CD4-positive, CD25-positive, alpha-beta regulatory T cell (primary cell): ENCODE measurements around the gene TIMP2. TPM values are rescaled to one million over a fixed set of nuclear protein-coding genes. Genes with fewer than 3 reads are reported as not detected.
"Not testable (repeated sequence)": the region's sequence is repeated elsewhere in the genome, so short reads cannot be mapped to it uniquely, and the experiment has no call there.

Experiments
- ATAC-seq, 2 donors: fragments of 150-1000 bp; cut with Tn5 transposase; one replicate each; pipeline ENCODE4 v1.10.0; 2021; ENCODE audit warnings: low read depth in 2 of 2, moderate number of reproducible peaks in 2 of 2, moderate library complexity in 1 of 2
- DNase-seq, 3 donors: peaks; one replicate each; pipeline versions ENCODE4 v3.0.0 to v3.0.0-alpha.2; 2012 to 2022; ENCODE audit warnings: mixed read lengths in 1 of 3
- H3K27ac ChIP-seq: one replicate; pipeline ENCODE4 v1.7.0; 2013; ENCODE audit warnings: mild to moderate bottlenecking, low read length; ENCODE audit not compliant: insufficient read depth, poor library complexity, severe bottlenecking
- H3K27me3 ChIP-seq: one replicate; pipeline ENCODE4 v1.7.0; 2013; ENCODE audit warnings: low read length; ENCODE audit not compliant: control insufficient read depth, insufficient read depth
- H3K36me3 ChIP-seq: one replicate; pipeline ENCODE4 v1.7.0; 2013; ENCODE audit warnings: mild to moderate bottlenecking, low read length, moderate library complexity; ENCODE audit not compliant: control insufficient read depth, insufficient read depth
- H3K4me1 ChIP-seq: 2 replicates; pipeline ENCODE4 v1.7.0; 2013; ENCODE audit warnings: mild to moderate bottlenecking, low read length; ENCODE audit not compliant: insufficient read depth, control insufficient read depth, poor library complexity, severe bottlenecking
- H3K4me3 ChIP-seq: one replicate; pipeline ENCODE4 v1.7.0; 2013; ENCODE audit warnings: low read depth, mild to moderate bottlenecking, low read length, moderate library complexity
- H3K9me3 ChIP-seq, 2 experiments: 1 replicate in 1 of 2; 2 replicates in 1 of 2; pipeline ENCODE4 v1.7.0; 2013; ENCODE audit warnings: low read length in 2 of 2, mild to moderate bottlenecking in 1 of 2, moderate library complexity in 1 of 2; ENCODE audit not compliant: control insufficient read depth in 2 of 2
- H3K27ac Mint-ChIP-seq, 3 donors: one replicate each; pipeline ENCODE4 v1.8.0; 2020 to 2022; ENCODE audit warnings: mild to moderate bottlenecking in 3 of 3, mixed read lengths in 3 of 3, moderate library complexity in 2 of 3
- H3K27me3 Mint-ChIP-seq: one replicate; pipeline ENCODE4 v1.8.0; 2022; ENCODE audit warnings: mild to moderate bottlenecking, mixed read lengths
- H3K36me3 Mint-ChIP-seq: one replicate; pipeline ENCODE4 v1.8.0; 2020; ENCODE audit warnings: mixed read lengths
- H3K4me1 Mint-ChIP-seq, 4 donors: one replicate each; pipeline ENCODE4 v1.8.0; 2020 to 2022; ENCODE audit warnings: mixed read lengths in 4 of 4, mild to moderate bottlenecking in 1 of 4
- H3K4me3 Mint-ChIP-seq, 4 donors: one replicate each; pipeline ENCODE4 v1.8.0; 2020 to 2022; ENCODE audit warnings: mild to moderate bottlenecking in 4 of 4, mixed read lengths in 4 of 4, moderate library complexity in 3 of 4
- H3K9me3 Mint-ChIP-seq, 7 donors: one replicate each; pipeline ENCODE4 v1.8.0; 2020 to 2022; ENCODE audit warnings: mixed read lengths in 7 of 7, mild to moderate bottlenecking in 3 of 7, moderate library complexity in 2 of 7
- polyA plus RNA-seq, 4 donors: library from polyadenylated mRNA; unstranded; fragments of 300-500 nt; fragmentation: Illumina TruSeq; gene quantifications; one replicate each; pipeline ENCODE4 v1.2.3, GENCODE V29; 2021
- total RNA-seq: library from RNA; stranded (reverse); gene quantifications from one replicate; pipeline ENCODE4 v1.2.3, GENCODE V29; 2022

TIMP2 gene
- total and polyA plus RNA-seq, 5 donors from 2014 or later = 0.29 to 6.5 (median 0.40) TPM; not detected in 1

- H3K36me3 ChIP-seq = no peaks in the 10 kb centered on the region
- no peaks in the 10 kb centered on the region for H3K9me3 ChIP-seq
- H3K4me3 Mint-ChIP-seq = no peak overlapping the region
- DNase-seq (no peak), ATAC-seq (no peak)
- H3K27ac Mint-ChIP-seq = peak overlapping the region in 2 of 3 donors; percentile 41 to 68
- H3K4me3 ChIP-seq = no peak overlapping the region
- no peak overlapping the region for H3K27ac ChIP-seq
- no peaks in the 10 kb centered on the region for H3K36me3 Mint-ChIP-seq
- peaks cover 7% of the 10 kb centered on the region for H3K27me3 Mint-ChIP-seq
- peaks cover 3 to 47% (median 11%) of the 10 kb centered on the region in 4 donors for H3K4me1 Mint-ChIP-seq
- H3K9me3 Mint-ChIP-seq = no peaks in the 10 kb centered on the region
- H3K4me1 ChIP-seq = peaks cover 21% of the 10 kb centered on the region
- no peaks in the 10 kb centered on the region for H3K27me3 ChIP-seq
Observed at GRCh38 chr17:78892936-78893379, 32.2 kb downstream of the TIMP2 start.

GRCh38 chr17:78892520-78892919 lies 32.7 kb downstream of the TIMP2 start:
- no peak overlapping the region for H3K27ac ChIP-seq
- Mint-ChIP-seq H3K36me3 (no peaks in the 10 kb centered on the region), H3K27me3 (peaks cover 9% of the 10 kb centered on the region), H3K4me3 (no peak overlapping the region), H3K27ac (peak overlapping the region in 2 of 3 donors; percentile 14 to 68), H3K9me3 (no peaks in the 10 kb centered on the region), H3K4me1 (peaks cover 3 to 47% (median 11%) of the 10 kb centered on the region in 4 donors)
- peaks cover 21% of the 10 kb centered on the region for H3K4me1 ChIP-seq
- H3K36me3 ChIP-seq = no peaks in the 10 kb centered on the region
- no peak overlapping the region for H3K4me3 ChIP-seq
- no peaks in the 10 kb centered on the region for H3K27me3 ChIP-seq
- no peaks in the 10 kb centered on the region for H3K9me3 ChIP-seq
- DNase-seq (no peak), ATAC-seq (no peak)

- H3K4me3 ChIP-seq = no peak overlapping the region
- H3K27ac ChIP-seq = no peak overlapping the region
- no peaks in the 10 kb centered on the region for H3K36me3 ChIP-seq
- H3K4me1 ChIP-seq = peaks cover 21% of the 10 kb centered on the region
- Mint-ChIP-seq H3K9me3 (no peaks in the 10 kb centered on the region), H3K36me3 (no peaks in the 10 kb centered on the region), H3K4me3 (peak overlapping the region in 2 of 4 donors; percentile 50 to 64), H3K27me3 (peaks cover 9% of the 10 kb centered on the region), H3K4me1 (peaks cover 3 to 47% (median 12%) of the 10 kb centered on the region in 4 donors), H3K27ac (peak overlapping the region; percentile 88 to 97 (median 95))
- no peaks in the 10 kb centered on the region for H3K27me3 ChIP-seq
- DNase-seq (no peak), ATAC-seq (no peak)
- no peaks in the 10 kb centered on the region for H3K9me3 ChIP-seq
Observed at GRCh38 chr17:78892062-78892456, 33.1 kb downstream of the TIMP2 start.

GRCh38 chr17:78891406-78892061 lies 33.7 kb downstream of the TIMP2 start:
- no peaks in the 10 kb centered on the region for H3K36me3 ChIP-seq
- no peak for ATAC-seq
- DNase-seq = no peak
- peaks cover 21% of the 10 kb centered on the region for H3K4me1 ChIP-seq
- Mint-ChIP-seq H3K27me3 (peaks cover 8% of the 10 kb centered on the region), H3K36me3 (no peaks in the 10 kb centered on the region), H3K4me3 (peak overlapping the region in 2 of 4 donors; percentile 50 to 64), H3K9me3 (peaks cover 0 to 1% (median 0%) of the 10 kb centered on the region in 7 donors), H3K27ac (peak overlapping the region; percentile 88 to 97 (median 95)), H3K4me1 (peaks cover 3 to 47% (median 14%) of the 10 kb centered on the region in 4 donors)
- H3K4me3 ChIP-seq = no peak overlapping the region
- peak overlapping the region; percentile 71 for H3K27ac ChIP-seq
- H3K27me3 ChIP-seq = no peaks in the 10 kb centered on the region
- H3K9me3 ChIP-seq = no peaks in the 10 kb centered on the region

- Mint-ChIP-seq H3K27me3 (peaks cover 4% of the 10 kb centered on the region), H3K36me3 (no peaks in the 10 kb centered on the region), H3K27ac (peak overlapping the region; percentile 88 to 97 (median 95)), H3K4me3 (peak overlapping the region in 3 of 4 donors; percentile 64 to 84 (median 71)), H3K9me3 (peaks cover 0 to 1% (median 0%) of the 10 kb centered on the region in 7 donors), H3K4me1 (peaks cover 3 to 47% (median 16%) of the 10 kb centered on the region in 4 donors)
- DNase-seq (peak; percentile 28 to 85 (median 73)), ATAC-seq (peak; percentile 77 to 83)
- Histone ChIP-seq H3K27ac (peak overlapping the region; percentile 71), H3K27me3 (no peaks in the 10 kb centered on the region), H3K4me1 (peaks cover 21% of the 10 kb centered on the region), H3K9me3 (no peaks in the 10 kb centered on the region), H3K36me3 (no peaks in the 10 kb centered on the region), H3K4me3 (no peak overlapping the region)
Observed at GRCh38 chr17:78890498-78890897, 34.7 kb downstream of the TIMP2 start.

- H3K36me3 ChIP-seq, H3K27me3 Mint-ChIP-seq, H3K9me3 Mint-ChIP-seq, H3K9me3 ChIP-seq, DNase-seq, H3K36me3 Mint-ChIP-seq, ATAC-seq, H3K4me3 ChIP-seq, H3K27me3 ChIP-seq: not testable (repeated sequence)
- peak overlapping the region in 3 of 4 donors; percentile 64 to 84 (median 81) for H3K4me3 Mint-ChIP-seq
- H3K4me1 Mint-ChIP-seq = peaks cover 3 to 47% (median 16%) of the 10 kb centered on the region in 4 donors
- peaks cover 21% of the 10 kb centered on the region for H3K4me1 ChIP-seq
- H3K27ac ChIP-seq = peak overlapping the region; percentile 71
- H3K27ac Mint-ChIP-seq = peak overlapping the region; percentile 88 to 97 (median 95)
Observed at GRCh38 chr17:78890096-78890495, 35.1 kb downstream of the TIMP2 start.

GRCh38 chr17:78889531-78889930 lies 35.7 kb downstream of the TIMP2 start:
- H3K4me3 ChIP-seq = peak overlapping the region; percentile 44
- DNase-seq (no peak), ATAC-seq (no peak)
- no peaks in the 10 kb centered on the region for H3K36me3 ChIP-seq
- no peaks in the 10 kb centered on the region for H3K36me3 Mint-ChIP-seq
- H3K4me1 Mint-ChIP-seq = peaks cover 3 to 47% (median 16%) of the 10 kb centered on the region in 4 donors
- H3K4me1 ChIP-seq = peaks cover 21% of the 10 kb centered on the region
- peaks cover 4% of the 10 kb centered on the region for H3K27me3 Mint-ChIP-seq
- peak overlapping the region; percentile 60 for H3K27ac ChIP-seq
- H3K27me3 ChIP-seq = no peaks in the 10 kb centered on the region
- peaks cover 0 to 1% (median 0%) of the 10 kb centered on the region in 7 donors for H3K9me3 Mint-ChIP-seq
- peak overlapping the region; percentile 79 to 88 (median 85) for H3K27ac Mint-ChIP-seq
- peak overlapping the region in 3 of 4 donors; percentile 8 to 81 (median 39) for H3K4me3 Mint-ChIP-seq
- no peaks in the 10 kb centered on the region for H3K9me3 ChIP-seq
